ENCODE measurements around the gene CAMSAP1.

- TF ChIP-seq EZH2 (IDR thresholded peaks at IDR 0.05; ENCODE audit: borderline replicate concordance, low read depth, low read length, severe bottlenecking) (no peak), CTCF (IDR thresholded peaks at IDR 0.05; ENCODE audit: borderline replicate concordance, extremely low read depth, low read length, poor library complexity, severe bottlenecking) (no peak)
Observed at GRCh38 chr9:135822374-135822755, 85.0 kb downstream of the CAMSAP1 start.
